NCI-H748 (cell line): ENCODE measurements around the gene CERK.

ENCODE experiments used
- DNase-seq: peaks from one replicate; lab custom pipeline; 2025; ENCODE audit not compliant: unreplicated experiment; lab: John Stamatoyannopoulos, UW

Gene CERK

GRCh38 chr22:46664301-46664855, 73.7 kb downstream of the CERK start:
- no peak for DNase-seq

- DNase-seq = no peak
Measured at GRCh38 chr22:46663436-46664100, 74.5 kb downstream of the CERK start.

GRCh38 chr22:46663001-46663400, 75.1 kb downstream of the CERK start:
- DNase-seq = no peak

GRCh38 chr22:46662226-46662625, 75.8 kb downstream of the CERK start:
- DNase-seq = no peak

- peak; percentile 30 for DNase-seq
Measured at GRCh38 chr22:46661221-46661851, 76.7 kb downstream of the CERK start.

- peak; percentile 43 for DNase-seq
Measured at GRCh38 chr22:46660604-46661201, 77.3 kb downstream of the CERK start.

- DNase-seq = no peak
Measured at GRCh38 chr22:46659791-46660186, 78.3 kb downstream of the CERK start.

- DNase-seq = no peak
Measured at GRCh38 chr22:46659059-46659790, 78.8 kb downstream of the CERK start.

GRCh38 chr22:46657996-46658947, 79.8 kb downstream of the CERK start:
- DNase-seq = no peak

- no peak for DNase-seq
Measured at GRCh38 chr22:46657655-46657953, 80.4 kb downstream of the CERK start.

GRCh38 chr22:46656856-46657654, 81.0 kb downstream of the CERK start:
- DNase-seq = no peak

GRCh38 chr22:46655861-46656608, 82.0 kb downstream of the CERK start:
- DNase-seq = no peak

- DNase-seq = no peak
Measured at GRCh38 chr22:46654927-46655595, 83.0 kb downstream of the CERK start.

GRCh38 chr22:46654426-46654825, 83.6 kb downstream of the CERK start:
- no peak for DNase-seq

GRCh38 chr22:46653596-46653995, 84.5 kb downstream of the CERK start:
- no peak for DNase-seq

- peak; percentile 64 for DNase-seq
Measured at GRCh38 chr22:46652847-46653331, 85.2 kb downstream of the CERK start.

- no peak for DNase-seq
Measured at GRCh38 chr22:46652081-46652846, 85.8 kb downstream of the CERK start.

GRCh38 chr22:46651316-46651715, 86.7 kb downstream of the CERK start:
- DNase-seq = no peak
